T follicular helper cell (primary cell): ENCODE data around the gene PDE8A.
A peak's percentile ranks its signal among the peaks of the same experiment; 100 is the strongest.
"Not testable (repeated sequence)": the region's sequence is repeated elsewhere in the genome, so short reads cannot be mapped to it uniquely, and the experiment has no call there.

Source experiments
- DNase-seq: peaks from one replicate; pipeline ENCODE4 v3.0.0-alpha.2; 2020; ENCODE audit warnings: low read depth

The PDE8A gene

DNA sequence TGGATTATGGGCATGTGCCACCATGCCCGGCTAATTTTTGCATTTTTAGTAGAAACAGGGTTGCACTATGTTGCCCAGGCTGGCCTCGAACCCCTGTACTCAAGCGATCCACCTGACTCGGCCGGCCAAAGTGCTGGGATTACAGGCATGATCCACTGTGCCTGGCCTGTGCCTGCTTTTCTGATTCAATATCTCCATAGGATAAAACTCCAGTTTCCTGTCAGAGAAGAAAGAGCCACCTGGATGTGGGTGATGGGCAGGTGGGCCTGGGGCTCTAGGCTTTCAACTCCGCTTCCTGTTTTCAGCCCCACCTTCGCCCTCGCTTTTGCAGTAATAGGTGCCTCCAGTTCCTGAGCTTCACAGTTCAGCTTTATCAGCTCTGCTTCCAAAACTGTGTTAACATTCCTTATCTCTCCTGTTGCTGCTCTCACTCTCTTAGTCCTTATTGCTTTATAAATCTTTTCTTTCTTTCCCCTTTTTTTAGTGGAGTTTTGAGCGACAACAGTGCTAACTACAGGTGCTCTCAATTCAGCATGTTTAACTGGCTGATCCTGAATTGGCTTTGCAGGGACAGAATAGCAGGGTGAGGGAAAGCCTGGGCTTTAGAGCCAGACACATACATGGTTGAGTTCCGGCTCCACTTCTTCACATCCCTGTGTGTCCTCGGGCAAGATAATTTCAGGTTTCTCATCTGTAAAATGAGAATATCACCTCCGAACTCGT lies 21.1 kb upstream of the PDE8A start:
- no peak for DNase-seq

DNA sequence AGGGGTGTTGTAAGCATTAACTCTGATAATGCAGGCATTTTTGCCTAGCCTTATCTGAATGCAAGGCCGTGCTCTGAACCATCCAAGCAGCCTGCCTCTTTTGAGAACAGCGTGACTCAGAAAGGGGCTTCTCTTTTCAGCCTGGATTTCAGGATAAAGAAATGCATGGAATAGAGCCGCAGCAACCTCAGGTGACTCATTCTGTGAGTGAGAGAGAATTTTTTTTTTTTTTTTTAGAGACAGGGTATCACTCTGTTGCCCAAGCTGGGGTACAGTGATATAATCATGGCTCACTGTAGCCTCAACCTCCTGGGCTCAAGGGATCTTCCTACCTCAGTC lies 20.6 kb upstream of the PDE8A start:
- no peak for DNase-seq

DNA sequence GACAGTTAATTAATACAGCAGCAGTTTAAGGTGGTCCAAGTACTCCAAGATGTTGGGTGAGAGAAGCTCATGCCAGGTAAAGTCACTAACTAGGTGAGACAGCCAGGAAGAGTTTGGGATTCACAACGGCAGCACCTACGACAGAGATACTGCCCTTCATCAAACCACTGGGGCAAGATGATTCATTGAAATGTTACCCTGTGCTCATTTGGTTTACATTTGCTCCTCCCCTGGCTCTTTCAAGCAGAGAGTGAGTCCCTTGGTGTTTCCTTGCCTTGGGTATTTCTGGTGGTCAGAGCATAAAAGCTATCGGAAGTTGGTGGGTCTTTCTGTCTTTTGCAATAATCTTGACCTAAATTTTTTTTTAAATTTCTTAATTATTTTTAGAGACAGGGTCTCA lies 19.9 kb upstream of the PDE8A start:
- DNase-seq = no peak

DNA sequence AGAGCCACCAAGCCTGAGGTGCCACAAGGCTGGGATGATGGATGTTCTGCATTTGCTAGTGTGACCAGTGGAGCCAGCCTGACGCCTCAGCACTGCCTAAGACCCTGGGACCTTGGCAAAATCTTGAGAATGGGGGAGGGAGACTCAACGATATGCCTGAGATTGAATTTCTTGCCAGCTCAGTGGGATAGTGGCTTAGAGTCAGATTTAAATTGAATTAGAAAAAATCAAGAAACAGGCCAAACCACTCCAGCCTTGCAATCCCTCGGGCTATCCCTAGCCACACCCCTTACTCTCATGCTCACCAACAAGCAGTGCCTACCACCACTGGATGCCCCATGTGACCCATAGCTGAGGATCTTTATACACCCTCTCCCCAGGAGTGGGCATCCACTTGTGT lies 18.7 kb upstream of the PDE8A start:
- no peak for DNase-seq

DNA sequence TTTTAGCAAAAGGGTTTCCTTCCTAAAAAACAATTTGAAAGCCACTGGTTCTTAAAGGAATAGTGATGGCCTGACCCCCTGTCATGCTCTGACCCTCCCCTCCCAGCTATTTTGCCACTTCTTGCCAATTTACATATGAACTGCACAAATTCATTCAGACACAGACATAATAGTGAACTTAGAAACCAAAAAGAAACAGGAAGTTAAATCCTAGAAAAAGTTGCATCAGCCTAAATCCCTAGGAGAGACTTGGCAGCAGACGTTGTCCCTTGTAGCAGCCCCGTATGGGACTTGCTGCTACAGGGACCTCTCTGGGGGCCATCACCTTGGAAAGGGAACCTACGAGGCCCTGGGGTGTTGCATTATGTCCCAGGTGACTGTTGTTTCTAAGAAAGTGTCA lies 14.3 kb upstream of the PDE8A start:
- DNase-seq = no peak

DNA sequence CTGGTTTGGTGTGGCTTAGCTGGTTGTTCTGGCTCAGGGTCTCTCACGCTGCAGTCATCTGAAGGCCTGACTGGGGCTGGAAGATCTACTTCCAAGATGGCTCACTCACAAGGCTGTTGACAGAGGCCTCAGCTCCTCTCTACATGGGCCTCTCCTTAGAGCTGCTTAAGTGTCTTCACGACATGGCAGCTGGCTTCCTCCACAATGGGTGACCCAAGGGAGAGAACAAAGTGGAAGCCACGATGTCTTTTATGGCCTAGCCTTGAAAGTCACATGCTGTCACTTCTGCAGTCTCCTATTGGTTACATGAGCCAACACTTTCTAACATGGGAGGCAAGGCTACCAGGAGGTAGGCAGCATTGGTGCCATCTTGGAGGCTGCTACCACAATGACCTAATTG lies 13.4 kb upstream of the PDE8A start:
- no peak for DNase-seq

DNA sequence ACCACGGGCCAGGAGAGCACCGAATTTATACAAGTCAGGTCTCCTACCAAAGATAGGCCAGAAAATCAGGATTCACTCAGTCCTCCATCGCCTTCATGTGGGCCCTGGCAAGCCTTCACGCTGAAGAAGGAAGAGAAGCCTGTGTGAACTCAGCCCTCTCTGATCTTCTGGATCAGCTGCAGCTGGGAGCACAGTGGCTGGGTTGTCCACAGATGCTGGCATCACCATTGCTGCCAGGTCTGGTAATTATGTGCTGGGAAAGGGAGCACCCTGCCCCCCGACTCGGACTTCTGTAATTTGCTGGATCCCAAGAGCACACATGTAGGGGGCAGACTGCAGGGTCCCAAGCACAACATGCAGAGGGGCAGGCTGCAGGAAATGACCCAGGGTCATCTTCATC lies 12.4 kb upstream of the PDE8A start:
- DNase-seq = no peak

DNA sequence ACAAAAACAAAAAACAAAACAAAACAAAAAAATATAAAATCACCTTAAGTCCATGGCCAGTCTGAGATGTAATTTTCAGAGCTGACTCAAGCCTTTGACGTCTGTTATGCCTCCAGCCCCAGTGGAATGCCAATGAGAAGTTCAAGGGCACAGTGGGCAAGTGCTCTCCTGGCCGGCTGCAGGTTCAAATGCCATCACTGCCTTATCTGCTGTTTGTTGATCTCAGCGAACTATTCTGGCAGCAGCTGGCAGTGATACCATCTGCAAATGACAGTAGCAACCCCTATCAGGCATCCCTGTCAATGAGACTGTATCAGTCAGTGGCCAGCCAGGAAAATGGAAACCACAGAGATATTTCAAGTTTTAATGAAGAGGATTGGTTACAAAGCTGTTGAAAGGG lies 10.8 kb upstream of the PDE8A start:
- no peak for DNase-seq

DNA sequence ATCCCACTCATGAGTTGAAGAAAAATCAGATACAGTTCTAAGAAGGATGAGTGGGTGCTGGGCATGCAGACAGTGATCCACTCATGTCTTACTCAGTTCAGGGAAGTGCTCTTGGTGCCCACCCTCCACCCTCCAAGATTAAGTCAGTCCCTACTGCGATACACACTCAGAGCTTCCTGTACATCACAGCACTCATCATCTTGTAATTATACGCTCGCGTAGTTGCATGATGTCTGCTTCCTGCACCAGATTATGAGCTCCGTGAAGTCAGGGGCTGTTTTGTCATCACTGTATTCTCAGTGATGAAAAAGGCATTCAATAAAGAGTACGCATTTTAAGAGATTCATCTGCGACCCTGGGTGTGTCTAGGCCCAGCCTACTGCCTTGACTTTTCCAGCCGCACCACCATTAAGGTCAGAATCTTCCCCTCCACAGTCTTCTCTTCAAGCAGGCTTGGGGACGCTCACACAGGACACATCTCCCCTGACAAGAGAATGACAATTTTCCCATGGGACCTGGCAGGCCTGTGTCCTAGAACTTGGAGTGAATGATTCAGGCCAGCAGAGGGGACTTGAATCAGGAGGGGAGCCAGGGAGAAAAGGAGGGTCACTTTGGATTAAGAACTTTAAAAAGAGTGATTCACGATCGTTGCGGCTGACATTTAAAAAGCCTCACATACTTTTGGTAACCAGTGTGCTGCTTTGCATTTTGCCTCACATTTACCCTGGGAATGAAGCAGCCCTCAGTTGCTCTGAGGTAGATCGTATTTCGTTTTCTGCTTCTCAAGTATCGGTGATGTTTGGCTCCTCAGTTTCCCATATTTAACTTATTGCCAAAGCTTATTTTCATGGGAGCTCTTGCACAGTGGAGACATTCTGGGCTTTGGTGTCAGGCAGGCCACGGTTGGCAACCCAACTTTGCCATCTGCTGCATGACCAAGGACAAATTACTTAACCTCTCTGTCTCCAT lies 7.9 kb upstream of the PDE8A start:
- DNase-seq = no peak

DNA sequence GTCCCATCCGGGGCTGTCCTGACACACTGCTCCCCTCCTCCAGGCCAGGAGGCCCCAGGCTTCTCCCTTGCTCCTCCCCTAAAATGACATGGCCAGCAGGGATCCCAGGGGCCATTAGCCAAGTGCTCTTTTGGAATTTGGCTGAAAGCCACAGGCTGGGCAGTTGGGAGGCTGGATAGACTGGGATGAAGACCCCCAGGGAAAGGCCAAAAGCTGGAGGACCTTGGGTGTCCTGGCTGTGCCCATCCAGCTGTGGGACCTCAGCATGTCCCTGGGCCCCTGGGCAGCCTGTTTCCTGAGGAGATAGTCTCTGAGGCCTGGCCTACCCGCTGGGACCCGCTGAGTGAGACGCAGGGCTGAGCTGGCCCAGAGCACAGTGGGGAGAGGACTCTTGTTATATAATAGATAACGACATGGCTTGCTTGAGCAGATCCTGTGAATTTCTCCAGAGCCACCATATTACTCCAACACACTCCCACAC lies 5.7 kb upstream of the PDE8A start:
- DNase-seq = no peak

DNA sequence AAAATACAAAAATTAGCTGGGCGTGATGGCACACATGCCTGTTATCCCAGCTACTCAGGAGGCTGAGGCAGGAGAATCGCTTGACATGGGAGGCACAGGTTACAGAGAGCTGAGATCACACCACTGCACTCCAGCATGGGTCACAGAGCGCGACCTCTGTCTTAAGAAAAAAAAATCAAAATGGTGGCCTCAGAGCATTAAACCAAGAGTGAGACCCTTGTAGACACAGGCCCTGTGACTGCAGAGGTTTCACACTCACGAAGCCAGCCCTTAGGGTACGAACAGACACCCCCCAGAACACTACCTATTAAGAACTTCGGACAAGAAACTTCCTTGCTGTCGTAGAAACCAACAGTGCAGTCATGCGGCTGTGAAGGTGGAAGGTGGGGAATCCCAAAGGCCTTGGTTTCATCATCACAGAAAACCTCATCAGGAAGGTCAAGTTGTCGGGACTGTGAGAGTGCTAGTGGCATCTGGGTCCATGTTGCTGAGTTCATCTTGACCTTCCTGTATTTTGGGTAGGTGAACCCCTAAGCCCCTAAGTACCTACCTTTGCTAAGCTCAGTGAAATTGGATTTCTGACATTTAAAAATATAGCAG lies 4.8 kb upstream of the PDE8A start:
- no peak for DNase-seq

DNA sequence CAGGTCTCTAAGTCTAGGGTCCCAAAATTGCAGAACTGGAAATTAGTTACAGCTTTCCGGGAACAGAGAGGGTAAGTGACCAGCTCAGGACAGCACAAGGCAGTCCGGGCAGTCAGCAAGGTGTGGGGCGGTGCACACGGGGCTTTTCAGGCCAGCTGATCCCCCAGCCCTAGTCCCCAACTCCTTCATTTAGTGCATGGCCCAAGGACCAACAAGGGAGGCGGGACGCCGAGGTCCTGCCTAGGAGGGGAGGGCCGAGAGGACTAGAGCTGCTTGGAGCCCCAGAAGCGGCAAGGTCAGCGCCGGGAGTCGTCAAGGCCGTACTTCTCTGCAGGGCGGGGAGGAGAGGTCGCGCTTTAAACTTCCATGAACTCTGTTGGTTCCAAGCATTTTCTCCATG lies 2.0 kb upstream of the PDE8A start:
- no peak for DNase-seq

DNA sequence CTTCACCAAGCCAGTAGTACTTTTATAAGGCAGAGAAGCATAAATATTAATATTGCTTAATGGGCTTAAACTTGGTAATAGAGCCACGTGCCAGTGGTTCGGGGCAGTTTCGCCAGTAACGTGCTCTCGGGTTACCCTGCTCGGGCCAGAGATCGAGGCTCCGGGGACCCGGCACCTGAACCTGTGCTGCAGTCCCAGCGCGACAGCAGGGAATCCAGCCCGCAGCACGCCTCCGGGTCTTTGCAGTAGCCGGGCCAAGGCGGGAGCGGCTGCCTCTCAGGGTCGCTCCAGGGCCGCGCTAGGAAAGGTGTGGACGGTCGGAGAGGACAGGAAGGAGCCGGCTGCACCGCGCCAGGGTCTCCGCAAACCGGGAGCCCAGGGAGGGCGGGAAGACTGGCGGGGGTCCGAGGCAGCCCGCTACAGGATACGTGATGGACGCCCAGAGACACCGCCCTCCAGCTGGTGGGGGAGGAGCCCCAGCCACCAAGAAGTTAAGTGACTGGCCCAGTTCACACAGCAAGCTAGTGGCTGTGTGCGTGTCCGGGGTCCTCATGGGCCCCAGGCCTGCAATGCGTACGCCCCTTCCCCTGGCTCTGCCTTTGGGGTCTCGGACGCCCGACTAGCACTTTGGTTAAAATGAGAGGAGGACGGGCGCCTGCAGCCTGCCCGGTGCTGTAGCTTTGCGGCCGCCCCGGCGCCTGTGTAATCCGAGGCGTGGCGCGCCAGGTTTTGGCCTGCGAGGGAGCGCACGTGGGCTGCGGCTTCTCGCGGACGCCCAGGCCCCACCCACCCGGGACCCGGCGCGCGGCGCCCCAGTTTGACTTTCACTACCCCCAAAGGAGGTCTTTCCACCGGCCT lies 1.2 kb upstream of the PDE8A start:
- DNase-seq = peak; percentile 84

DNA sequence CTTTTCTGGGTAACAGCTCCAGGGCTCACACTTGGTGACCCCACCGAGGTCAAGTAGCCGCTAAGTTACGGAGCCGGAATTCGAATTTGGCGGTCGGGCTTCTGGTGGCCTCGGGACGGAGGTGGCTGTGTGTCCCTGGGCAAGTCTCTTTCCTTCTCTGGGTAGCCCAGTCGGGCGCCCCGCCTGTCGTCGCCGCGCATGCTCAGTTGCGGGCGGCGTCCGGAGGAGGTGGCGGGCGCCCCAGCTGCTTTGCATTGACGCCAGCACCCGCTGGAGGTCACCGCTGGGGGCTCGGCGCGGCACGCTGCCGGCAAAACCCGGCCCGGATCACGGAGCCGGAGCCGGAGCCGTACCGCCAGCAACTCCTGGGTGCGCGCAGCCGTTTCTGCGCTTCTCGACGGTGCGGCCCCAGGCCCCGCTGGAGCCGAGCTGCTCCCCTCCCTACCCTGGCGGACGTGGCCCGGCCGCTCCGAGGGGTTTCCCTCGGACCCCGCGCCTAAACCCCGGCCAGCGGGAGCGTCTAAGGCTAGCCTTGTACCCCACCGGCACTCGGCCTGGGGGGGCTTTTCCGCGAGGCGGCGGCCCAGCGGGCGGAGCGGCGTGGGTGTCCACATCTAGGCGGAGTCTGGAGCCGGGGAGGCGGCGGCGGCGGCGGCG lies 474 bp upstream of the PDE8A start:
- peak; percentile 93 for DNase-seq

DNA sequence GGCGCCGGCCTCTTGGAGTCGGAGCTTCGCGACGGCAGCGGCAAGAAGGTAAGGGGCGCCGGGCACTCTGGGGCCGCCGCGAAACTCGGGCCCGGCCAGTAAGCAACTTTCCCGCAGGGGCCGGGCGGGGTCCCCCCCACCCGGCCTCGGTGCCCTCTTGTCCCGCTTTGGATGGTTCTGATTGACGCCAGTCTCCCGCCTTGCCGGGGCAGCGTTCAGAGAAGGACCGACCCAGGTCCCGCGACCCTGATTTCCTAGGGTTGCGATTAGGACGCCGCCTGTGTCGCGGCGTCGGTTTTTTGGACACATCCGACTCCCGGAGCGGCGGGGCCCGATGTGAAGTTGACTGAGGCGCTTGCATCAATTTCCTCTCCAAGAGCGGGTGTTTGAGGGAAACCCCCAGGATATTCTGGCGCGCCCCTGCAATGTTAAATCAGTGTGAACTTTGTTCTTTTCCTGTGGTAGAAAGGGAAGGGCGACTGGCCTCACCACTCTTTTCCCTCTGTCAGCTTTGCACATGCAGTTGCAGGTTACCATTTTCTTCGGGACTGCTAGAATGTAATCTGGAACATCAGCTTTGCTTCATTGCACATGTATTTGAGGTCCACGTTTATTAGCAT lies 755 bp downstream of the PDE8A start:
- DNase-seq = peak; percentile 43

DNA sequence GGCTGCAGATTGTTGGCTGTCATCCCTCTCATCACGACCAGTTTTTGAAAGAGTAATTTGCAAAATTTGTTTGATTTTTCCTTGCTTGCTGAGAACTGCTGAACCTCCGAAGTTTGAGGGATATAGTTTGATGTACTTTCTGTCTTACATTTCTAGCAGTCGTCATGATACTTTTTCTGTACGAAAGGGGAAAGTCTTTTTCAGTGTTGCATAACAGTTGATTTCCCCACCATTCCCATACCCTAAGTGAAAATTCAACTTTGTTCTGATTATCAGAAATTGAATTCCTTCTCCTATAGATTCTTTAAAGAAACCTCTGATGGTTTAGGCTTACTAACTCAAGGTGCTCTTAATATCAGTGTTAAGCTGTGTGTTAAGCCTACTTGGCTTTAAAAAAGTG lies 1.6 kb downstream of the PDE8A start:
- DNase-seq = no peak

DNA sequence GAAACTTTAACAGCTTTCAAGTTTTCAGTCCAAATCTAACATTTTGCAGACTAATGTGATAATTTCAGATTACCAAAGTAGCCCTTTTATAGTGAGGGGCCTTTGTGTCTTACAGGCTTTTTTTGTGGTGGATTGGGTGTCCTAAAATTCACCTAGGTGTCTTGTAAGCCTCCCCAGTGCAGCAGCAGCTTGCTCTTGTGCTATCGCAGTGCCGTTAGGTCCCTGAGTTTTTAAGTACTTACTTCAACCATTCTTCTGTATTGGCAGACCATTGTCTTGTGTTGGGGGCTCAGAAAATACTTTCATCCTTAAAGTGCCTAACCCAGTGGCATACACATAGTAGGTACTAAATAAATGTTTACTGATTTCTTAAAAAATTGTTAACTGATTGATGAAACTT lies 2.1 kb downstream of the PDE8A start:
- no peak for DNase-seq

DNA sequence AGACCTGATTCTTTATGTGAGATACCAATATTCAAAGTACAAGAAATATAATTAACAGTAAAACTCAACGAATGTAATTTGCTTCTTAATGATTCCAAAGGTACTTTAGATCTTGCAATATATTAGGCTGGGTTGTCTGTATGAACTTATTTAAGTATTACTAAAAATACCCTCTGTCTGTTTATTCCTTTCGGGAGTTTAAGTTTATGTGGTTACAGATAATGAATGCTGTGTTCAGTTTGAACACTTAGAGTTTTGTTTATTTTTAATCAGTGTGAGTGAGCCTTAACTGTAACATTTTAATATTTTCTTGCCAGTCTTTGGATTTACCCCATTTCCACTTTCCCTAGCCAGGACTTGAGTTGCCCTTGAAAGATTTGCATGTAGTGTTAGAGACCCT lies 3.5 kb downstream of the PDE8A start:
- DNase-seq = no peak

DNA sequence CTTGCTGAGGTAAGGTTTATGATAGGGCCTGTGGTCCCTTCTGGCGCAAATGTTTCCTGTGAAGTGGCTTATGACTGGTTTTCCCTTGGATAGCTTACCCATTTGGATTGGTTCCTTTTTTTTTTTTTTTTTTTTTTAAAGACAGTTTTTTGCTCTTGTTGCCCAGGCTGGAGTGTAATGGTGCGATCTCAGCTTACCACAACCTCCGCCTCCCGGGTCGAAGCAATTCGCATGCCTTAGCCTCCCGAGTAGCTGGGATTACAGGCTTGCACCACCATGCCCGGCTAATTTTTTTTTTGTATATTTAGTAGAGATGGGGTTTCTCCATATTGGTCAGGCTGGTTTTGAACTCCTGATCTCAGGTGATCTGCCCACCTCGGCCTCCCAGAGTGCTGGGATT lies 5.7 kb downstream of the PDE8A start:
- DNase-seq = not testable (repeated sequence)

DNA sequence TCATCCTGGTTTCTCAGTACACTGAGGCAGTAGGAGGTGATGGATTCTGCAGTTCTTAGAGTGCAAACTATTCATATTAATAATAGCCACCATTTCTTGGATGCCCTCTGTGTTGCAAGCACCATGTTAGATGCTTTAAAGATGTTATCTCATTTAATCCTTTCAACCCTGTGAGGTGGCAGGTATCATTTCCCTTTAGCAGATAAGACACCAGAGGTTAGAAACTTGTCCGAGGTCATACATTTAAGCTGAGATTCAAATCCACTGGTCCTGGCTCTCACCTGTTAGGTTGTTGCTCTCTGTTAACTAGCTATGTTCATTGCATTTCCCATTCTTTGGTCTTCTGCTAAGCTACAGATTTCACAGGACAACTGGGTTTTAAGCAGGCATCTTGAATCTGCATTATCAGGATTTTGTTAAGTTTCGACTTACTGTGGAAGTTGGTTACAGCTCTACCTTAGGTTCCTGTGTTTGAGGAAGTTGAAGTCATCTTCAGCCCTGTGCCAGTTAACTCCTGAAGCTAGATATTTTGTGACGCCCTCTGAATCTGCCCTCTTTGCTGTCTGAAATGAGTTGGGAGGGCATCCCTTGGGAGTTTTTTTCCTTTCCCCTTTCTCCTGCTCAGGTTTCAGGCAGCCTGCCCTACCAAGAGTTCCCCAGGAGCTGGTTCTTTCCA lies 6.4 kb downstream of the PDE8A start:
- no peak for DNase-seq
